NCI-H187 treated with DMSO at 0.1 percent for 48 hours (cell line): ENCODE data around the gene IL19.
"Not testable (repeated sequence)": the region's sequence is repeated elsewhere in the genome, so short reads cannot be mapped to it uniquely, and the experiment has no call there.

Experiments used
- DNase-seq: peaks from one replicate; lab custom pipeline; 2025; lab: John Stamatoyannopoulos, UW

IL19 gene

GRCh38 chr1:206741142-206741701 lies 29.4 kb upstream of the IL19 start:
- no peak for DNase-seq

DNA sequence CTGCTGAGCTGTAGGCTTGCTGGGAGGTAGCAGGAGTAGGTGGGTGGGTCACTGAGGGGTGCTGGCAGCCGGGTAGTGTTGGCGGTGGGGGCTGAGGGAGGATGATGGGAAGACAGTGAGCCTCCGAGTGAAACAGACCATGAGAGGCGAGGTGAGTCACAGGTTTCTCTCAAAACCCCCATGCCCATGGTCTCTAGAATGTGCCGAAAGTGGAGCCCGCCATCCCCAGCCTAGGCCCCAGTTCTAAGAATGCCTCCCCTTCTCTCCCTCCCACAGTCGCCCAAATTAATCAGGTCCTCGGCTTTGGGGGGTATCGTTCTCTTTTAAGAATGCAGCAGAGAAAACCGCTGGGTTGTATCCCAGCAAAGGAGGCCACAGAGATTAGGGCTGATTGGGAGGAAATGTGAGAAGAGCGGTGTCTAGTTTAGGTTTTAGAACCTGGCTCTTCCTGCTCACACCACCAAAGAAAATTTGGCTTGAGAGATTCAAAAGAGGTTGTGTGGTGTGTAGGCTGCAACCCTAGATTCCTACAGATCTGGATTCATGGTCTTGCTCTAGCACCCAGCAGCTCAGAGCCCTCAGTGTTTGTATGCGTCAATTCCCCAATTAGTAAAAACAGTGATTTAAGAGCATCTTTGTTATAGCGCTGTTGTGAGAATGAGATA lies 27.7 kb upstream of the IL19 start:
- no peak for DNase-seq

GRCh38 chr1:206744683-206745082 lies 25.9 kb upstream of the IL19 start:
- DNase-seq = no peak

DNA sequence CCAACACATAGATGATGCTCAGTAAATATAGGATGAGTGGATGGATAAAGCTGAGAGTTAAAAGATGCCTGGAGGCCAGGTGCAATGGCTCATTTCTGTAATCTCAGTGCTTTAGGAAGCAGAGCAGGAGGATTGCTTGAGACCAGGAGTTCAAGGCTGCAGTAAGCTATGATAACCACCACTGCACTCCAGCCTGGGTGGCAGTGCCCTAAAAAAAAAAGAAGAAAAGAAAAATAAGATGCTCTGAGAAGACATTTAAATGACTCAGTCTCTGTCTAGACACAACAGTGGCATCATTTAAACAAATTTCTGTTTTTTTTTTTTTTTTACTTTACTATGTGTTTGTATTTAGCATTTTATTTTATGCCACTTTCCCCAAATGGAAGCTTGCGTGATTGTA lies 25.3 kb upstream of the IL19 start:
- no peak for DNase-seq

- no peak for DNase-seq
Measured at GRCh38 chr1:206748348-206749030, 22.1 kb upstream of the IL19 start.

GRCh38 chr1:206751891-206752290 lies 18.7 kb upstream of the IL19 start:
- no peak for DNase-seq

- DNase-seq = no peak
Measured at GRCh38 chr1:206752481-206752880, 18.1 kb upstream of the IL19 start.

DNA sequence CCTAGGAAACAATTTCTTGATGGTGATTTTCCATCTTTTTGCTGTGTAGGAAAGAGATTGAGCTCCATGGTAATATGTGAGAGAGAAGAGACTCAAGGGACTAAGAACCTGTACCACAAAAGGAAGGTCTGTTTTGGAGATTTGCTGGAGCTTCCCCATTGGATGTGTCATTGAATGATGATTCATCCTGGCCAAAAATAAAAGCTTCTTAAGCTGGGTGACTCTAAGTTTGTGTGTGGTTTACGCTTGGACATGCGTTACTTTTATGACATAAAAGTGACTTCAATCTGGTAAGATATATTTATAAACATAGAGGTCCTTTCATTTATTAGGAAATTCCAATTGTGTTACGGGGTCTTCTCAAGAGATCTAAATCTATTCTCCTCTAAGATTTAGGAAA lies 17.4 kb upstream of the IL19 start:
- no peak for DNase-seq

DNA sequence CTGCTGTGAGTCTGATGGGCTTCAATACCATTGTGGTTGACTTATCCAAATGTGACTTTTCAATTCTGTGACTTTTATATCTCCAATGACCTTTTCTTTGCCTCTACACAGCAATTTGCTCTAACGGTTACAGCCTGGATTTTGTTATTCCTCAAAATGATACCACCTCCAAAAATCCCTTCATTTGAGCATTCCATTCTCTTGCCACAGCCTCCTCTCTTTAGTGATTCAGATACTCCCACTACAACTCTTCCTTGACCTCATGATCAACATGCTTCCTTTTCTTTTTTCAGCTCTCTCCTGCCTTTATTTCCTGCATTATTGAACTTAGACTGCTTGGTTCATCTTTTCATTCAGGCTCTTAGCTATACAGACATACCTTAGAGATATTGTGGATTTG lies 16.6 kb upstream of the IL19 start:
- no peak for DNase-seq

GRCh38 chr1:206757524-206758266 lies 12.9 kb upstream of the IL19 start:
- DNase-seq = no peak

DNA sequence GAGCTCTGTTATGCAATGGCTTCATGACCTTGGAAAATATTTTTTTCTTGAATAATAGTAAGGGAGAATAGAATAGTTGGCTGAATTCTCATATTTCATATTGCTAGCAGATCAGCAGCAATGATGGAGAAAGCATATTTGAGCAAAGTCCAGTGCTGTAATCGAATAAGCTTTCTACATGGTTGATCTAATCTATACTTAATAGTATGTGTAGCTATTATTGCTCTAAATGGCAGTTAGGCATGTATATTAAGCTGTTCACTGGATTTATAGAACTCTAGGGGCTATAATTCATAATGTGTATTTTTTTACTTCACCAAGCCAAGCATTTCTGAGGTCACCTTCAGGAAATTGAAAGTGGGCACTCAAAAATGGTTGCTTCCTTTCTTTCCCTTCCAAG lies 10.0 kb upstream of the IL19 start:
- no peak for DNase-seq

- no peak for DNase-seq
Measured at GRCh38 chr1:206761159-206761768, 9.3 kb upstream of the IL19 start.

GRCh38 chr1:206762741-206763364 lies 7.7 kb upstream of the IL19 start:
- DNase-seq = not testable (repeated sequence)

DNA sequence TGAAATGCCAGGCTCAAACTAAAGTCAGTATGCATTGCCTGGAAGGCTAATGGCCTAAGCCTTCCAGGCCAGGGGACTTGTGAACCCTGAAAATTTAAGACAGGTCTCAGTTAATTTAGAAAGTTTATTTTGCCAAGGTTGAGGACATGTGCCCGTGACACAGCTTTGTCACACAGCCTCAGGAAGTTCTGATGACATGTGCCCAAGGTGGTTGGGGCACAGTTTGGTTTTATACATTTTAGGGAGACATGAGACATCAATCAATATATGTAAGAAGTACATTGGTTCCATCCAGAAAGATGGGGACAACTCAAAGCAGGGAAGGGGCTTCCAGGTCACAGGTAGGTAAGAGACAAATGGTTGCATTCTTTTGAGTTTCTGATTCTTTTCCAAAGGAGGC lies 4.8 kb upstream of the IL19 start:
- DNase-seq = not testable (repeated sequence)

- no peak for DNase-seq
Measured at GRCh38 chr1:206766251-206766856, 4.2 kb upstream of the IL19 start.

- no peak for DNase-seq
Measured at GRCh38 chr1:206768472-206769303, 1.9 kb upstream of the IL19 start.

GRCh38 chr1:206769304-206769731 lies 1.3 kb upstream of the IL19 start:
- DNase-seq = no peak

- no peak for DNase-seq
Measured at GRCh38 chr1:206771338-206771692, 742 bp downstream of the IL19 start.

- DNase-seq = no peak
Measured at GRCh38 chr1:206772243-206772937, 1.8 kb downstream of the IL19 start, which contains the start of gene IL10. IL10 (minus strand) TSS chr1:206772494; CDS start chr1:206772435, 59 bp downstream.

GRCh38 chr1:206774093-206774492 lies 3.5 kb downstream of the IL19 start:
- no peak for DNase-seq
